Fibroblast of lung (primary cell): Measurements from ENCODE around the gene KLC4. TPM values are rescaled to one million over a fixed set of nuclear protein-coding genes. Genes with fewer than 3 reads are reported as not detected.
A peak's percentile ranks its signal among the peaks of the same experiment; 100 is the strongest.

ENCODE experiments used
- DNase-seq, 2 donors: peaks; one replicate each; pipeline versions ENCODE4 v3.0.0 to v3.0.0-alpha.2; 2010; ENCODE audit warnings: low read depth in 2 of 2
- H2AFZ ChIP-seq: 2 replicates; pipeline ENCODE4 v1.5.1; 2012; ENCODE audit warnings: low read length, control low read depth, inconsistent platforms
- H3K27ac ChIP-seq: 2 replicates; pipeline ENCODE4 v1.5.1; 2011; ENCODE audit warnings: low read length, control low read depth; ENCODE audit not compliant: insufficient read depth
- H3K27me3 ChIP-seq: 2 replicates; pipeline ENCODE4 v1.5.1; 2011; ENCODE audit warnings: mild to moderate bottlenecking, low read length; ENCODE audit not compliant: control insufficient read depth, insufficient read depth
- H3K36me3 ChIP-seq: 2 replicates; pipeline ENCODE4 v1.5.1; 2011; ENCODE audit warnings: low read length; ENCODE audit not compliant: control insufficient read depth, insufficient read depth
- H3K4me1 ChIP-seq: 2 replicates; pipeline ENCODE4 v1.5.1; 2011; ENCODE audit warnings: low read length; ENCODE audit not compliant: control insufficient read depth, insufficient read depth; ENCODE audit errors: extremely low read depth
- H3K4me2 ChIP-seq: 2 replicates; pipeline ENCODE4 v1.5.1; 2011; ENCODE audit warnings: low read length, control low read depth; ENCODE audit not compliant: insufficient read depth; ENCODE audit errors: extremely low read depth
- H3K4me3 ChIP-seq, 4 experiments: fragments of 200-600 bp in 1 of 4; sonication (generic) in 1 of 4; replicated peaks in 1 of 4; 2 replicates each; pipeline ENCODE4 v1.5.1; 2011 to 2016; ENCODE audit warnings: low read length in 4 of 4, low read depth in 3 of 4, mild to moderate bottlenecking in 3 of 4, control low read depth in 2 of 4, inconsistent platforms in 1 of 4, mixed read lengths in 1 of 4; ENCODE audit not compliant: insufficient read depth in 1 of 4; ENCODE audit errors: control extremely low read depth in 1 of 4
- H3K79me2 ChIP-seq: 2 replicates; pipeline ENCODE4 v1.5.1; 2012; ENCODE audit warnings: mild to moderate bottlenecking, low read length, inconsistent platforms; ENCODE audit not compliant: control insufficient read depth, insufficient read depth
- H3K9ac ChIP-seq: 2 replicates; pipeline ENCODE4 v1.5.1; 2011; ENCODE audit warnings: mild to moderate bottlenecking, low read length, control low read depth; ENCODE audit not compliant: insufficient read depth
- H3K9me3 ChIP-seq: 2 replicates; pipeline ENCODE4 v1.5.1; 2012; ENCODE audit warnings: low read depth, low read length; ENCODE audit not compliant: control insufficient read depth, insufficient read depth
- H4K20me1 ChIP-seq: 2 replicates; pipeline ENCODE4 v1.5.1; 2011; ENCODE audit warnings: low read length; ENCODE audit not compliant: control insufficient read depth, insufficient read depth; ENCODE audit errors: extremely low read depth
- EZH2 ChIP-seq: IDR thresholded peaks from 2 replicates; pipeline ENCODE4 v1.5.1; 2012; ENCODE audit warnings: low read length, control low read depth, mild to moderate bottlenecking; ENCODE audit errors: missing control alignments
- polyA plus RNA-seq, 2 donors: library from polyadenylated mRNA; depleted of rRNA in 1 of 2; stranded (reverse) in 1 of 2; unstranded in 1 of 2; fragments of >200 nt; gene quantifications; 2 replicates each; pipeline ENCODE4 v1.2.1, GENCODE V29; 2011 to 2012; ENCODE audit warnings: missing spikeins in 1 of 2
- total RNA-seq: library from RNA; depleted of rRNA; stranded (reverse); fragments of >200 nt; gene quantifications from 2 replicates; pipeline ENCODE4 v1.2.1, GENCODE V29; 2014
- TF ChIP-seq, protein P1 (sequence below), 2 donors: IDR thresholded peaks in 1 of 2; conservative IDR thresholded peaks in 1 of 2; 1 replicate in 1 of 2; 2 replicates in 1 of 2; pipeline ENCODE4 v1.5.1; 2011 to 2012; ENCODE audit warnings: low read length in 2 of 2, control low read depth in 1 of 2, inconsistent platforms in 1 of 2, low read depth in 1 of 2, mild to moderate bottlenecking in 1 of 2

Gene KLC4
- total and polyA plus RNA-seq, 2 donors (not counting 1 experiment from before 2014, with no cell fraction given) = 7.2 to 22.5 TPM

DNA sequence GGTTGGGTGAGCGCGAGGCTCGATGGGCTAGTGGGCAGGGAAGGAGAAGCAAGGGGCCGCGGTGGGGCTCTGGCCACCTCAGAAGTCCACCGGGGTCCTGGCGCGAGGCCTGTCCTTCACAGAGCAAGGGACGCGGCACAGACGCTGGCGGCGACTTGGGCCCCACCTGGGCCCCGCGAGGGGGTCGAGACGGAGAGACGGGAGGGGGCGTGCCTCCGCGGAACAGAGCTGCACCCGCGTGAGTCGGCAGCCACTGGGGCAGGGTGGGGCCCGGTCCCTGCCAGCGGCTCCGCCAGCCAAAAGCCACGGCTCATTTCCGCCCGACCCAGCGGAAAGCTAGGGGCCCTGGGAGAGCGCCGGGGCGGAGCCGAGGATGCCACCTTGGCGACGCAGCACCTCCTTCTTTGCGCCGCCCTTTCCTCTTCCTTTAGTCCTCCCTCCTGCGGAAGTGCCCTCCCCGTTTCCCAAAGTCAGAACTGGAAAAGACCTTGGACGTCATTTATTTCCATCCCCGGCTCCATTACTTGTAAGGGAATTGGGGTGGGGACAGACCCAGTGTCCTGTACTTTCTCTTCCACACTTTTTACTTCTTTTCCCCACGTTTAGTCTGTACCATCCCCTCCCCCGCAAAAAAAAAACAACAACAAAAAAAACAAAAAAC, 5.8 kb upstream of the KLC4 start, which contains the start of gene CUL7:
Gene CUL7, minus strand, starts transcription at position 307 of the 661 bp plus-strand sequence. CDS start 1,063 bp downstream, outside the sequence.
- Histone ChIP-seq H3K79me2 (peaks cover 26% of the 10 kb centered on the region), H3K9ac (peak within 1 kb of the TSS; percentile 93), H4K20me1 (no peaks in the 10 kb centered on the region), H3K4me2 (peak within 1 kb of the TSS; percentile 94), H3K4me1 (peaks cover 12% of the 10 kb centered on the region), H3K27me3 (no peaks in the 10 kb centered on the region), H3K27ac (peak within 1 kb of the TSS; percentile 92), H3K9me3 (no peaks in the 10 kb centered on the region), H3K36me3 (peaks cover 16% of the 10 kb centered on the region), H3K4me3 (peak within 1 kb of the TSS; percentile 52 to 85 (median 69)), H2AFZ (no peak within 1 kb of the TSS)
- DNase-seq = peak; percentile 96
- no peak for TF ChIP-seq EZH2
- TF ChIP-seq, protein P1, sequence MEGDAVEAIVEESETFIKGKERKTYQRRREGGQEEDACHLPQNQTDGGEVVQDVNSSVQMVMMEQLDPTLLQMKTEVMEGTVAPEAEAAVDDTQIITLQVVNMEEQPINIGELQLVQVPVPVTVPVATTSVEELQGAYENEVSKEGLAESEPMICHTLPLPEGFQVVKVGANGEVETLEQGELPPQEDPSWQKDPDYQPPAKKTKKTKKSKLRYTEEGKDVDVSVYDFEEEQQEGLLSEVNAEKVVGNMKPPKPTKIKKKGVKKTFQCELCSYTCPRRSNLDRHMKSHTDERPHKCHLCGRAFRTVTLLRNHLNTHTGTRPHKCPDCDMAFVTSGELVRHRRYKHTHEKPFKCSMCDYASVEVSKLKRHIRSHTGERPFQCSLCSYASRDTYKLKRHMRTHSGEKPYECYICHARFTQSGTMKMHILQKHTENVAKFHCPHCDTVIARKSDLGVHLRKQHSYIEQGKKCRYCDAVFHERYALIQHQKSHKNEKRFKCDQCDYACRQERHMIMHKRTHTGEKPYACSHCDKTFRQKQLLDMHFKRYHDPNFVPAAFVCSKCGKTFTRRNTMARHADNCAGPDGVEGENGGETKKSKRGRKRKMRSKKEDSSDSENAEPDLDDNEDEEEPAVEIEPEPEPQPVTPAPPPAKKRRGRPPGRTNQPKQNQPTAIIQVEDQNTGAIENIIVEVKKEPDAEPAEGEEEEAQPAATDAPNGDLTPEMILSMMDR (conservative IDR thresholded peaks at IDR 0.05 in 1 of 2, IDR thresholded peaks at IDR 0.05 in 1 of 2; ENCODE audit: low read depth in 1 of 2, low read length in 2 of 2) = no peak

DNA sequence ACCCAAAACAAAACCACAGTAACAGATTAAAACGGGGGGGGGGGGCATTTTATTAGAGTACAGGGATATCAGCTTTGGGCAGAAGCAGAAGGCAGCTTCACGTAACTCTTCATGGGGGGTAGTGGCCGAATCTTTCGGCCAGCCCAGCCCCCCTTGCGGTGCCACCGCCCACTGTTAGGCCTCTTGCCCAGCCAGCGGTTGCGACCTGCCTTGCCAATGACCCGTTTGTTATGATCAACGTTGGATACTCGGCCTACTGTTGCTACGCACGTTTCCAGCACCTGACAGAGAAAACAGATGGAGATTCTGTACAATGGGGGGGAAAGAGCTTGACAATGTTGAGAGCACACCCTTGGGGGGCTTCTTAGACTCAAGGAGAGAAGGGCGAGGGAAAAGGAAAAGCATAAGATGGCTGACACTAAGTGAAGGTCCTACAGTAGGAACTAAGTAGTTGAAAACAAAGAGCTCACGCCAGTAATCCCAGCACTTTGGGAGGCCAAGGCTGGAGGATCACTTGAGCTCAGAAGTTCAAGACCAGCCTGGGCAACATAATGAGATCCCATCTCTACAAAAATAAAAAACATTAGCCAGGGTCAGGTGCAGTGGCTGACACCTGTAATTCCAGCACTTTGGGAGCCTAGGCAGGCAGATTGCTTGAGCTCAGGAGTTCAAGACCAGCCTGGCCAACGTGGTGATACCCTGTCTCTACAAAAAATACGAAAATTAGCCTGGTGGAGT, 5.1 kb upstream of the KLC4 start:
- Histone ChIP-seq H3K36me3 (peaks cover 15% of the 10 kb centered on the region), H3K79me2 (peaks cover 31% of the 10 kb centered on the region), H3K4me1 (peaks cover 12% of the 10 kb centered on the region), H3K27me3 (no peaks in the 10 kb centered on the region), H4K20me1 (no peaks in the 10 kb centered on the region), H3K9ac (no peak overlapping the region), H3K4me2 (peak overlapping the region; percentile 25), H2AFZ (no peak overlapping the region), H3K4me3 (peak overlapping the region in 3 of 4 experiments; percentile 52 to 85 (median 72)), H3K27ac (peak overlapping the region; percentile 92), H3K9me3 (no peaks in the 10 kb centered on the region)
- TF ChIP-seq, protein P1 (conservative IDR thresholded peaks at IDR 0.05 in 1 of 2, IDR thresholded peaks at IDR 0.05 in 1 of 2; ENCODE audit: low read depth in 1 of 2, low read length in 2 of 2) = no peak
- TF ChIP-seq EZH2 = no peak
- peak in 1 of 2 donors; percentile 36 for DNase-seq

DNA sequence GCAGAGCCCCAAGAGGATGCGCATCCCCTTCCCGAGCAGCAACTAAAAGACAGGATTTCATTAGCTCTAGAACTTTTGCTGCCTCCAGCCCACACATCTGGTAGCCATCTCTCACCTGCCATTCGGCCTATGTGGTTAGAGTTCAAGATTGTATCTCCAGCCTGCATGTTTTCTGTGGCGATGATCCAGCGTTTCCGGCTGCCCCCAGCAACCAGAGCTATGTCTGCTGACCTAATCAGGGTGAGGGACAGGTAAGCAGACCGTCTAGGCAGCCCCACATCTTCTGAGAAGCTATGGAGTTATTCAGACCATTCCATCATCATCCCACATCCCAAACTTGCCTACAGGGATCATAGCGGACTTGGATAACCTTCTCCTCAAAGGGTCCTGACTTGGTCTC, 3.5 kb upstream of the KLC4 start:
- Histone ChIP-seq H3K9ac (no peak overlapping the region), H3K4me3 (no peak overlapping the region), H3K27ac (no peak overlapping the region), H3K79me2 (peaks cover 31% of the 10 kb centered on the region), H3K4me2 (no peak overlapping the region), H2AFZ (no peak overlapping the region), H3K4me1 (peaks cover 15% of the 10 kb centered on the region), H3K27me3 (no peaks in the 10 kb centered on the region), H3K36me3 (peaks cover 11% of the 10 kb centered on the region), H3K9me3 (no peaks in the 10 kb centered on the region), H4K20me1 (no peaks in the 10 kb centered on the region)
- TF ChIP-seq, protein P1 (conservative IDR thresholded peaks at IDR 0.05 in 1 of 2, IDR thresholded peaks at IDR 0.05 in 1 of 2; ENCODE audit: low read depth in 1 of 2, low read length in 2 of 2) = no peak
- TF ChIP-seq EZH2 = no peak
- no peak for DNase-seq
